NCI-H128 (cell line): ENCODE measurements around the gene SRSF11.

Experiments
- DNase-seq: peaks from one replicate; lab custom pipeline; 2025; ENCODE audit not compliant: unreplicated experiment; lab: John Stamatoyannopoulos, UW

Gene SRSF11

GRCh38 chr1:70220517-70221237 lies 503 bp upstream of the SRSF11 start:
- DNase-seq: no peak

- no peak for DNase-seq
Observed at GRCh38 chr1:70222716-70223235, 1.6 kb downstream of the SRSF11 start.

GRCh38 chr1:70224954-70225353 lies 3.8 kb downstream of the SRSF11 start:
- no peak for DNase-seq

DNA sequence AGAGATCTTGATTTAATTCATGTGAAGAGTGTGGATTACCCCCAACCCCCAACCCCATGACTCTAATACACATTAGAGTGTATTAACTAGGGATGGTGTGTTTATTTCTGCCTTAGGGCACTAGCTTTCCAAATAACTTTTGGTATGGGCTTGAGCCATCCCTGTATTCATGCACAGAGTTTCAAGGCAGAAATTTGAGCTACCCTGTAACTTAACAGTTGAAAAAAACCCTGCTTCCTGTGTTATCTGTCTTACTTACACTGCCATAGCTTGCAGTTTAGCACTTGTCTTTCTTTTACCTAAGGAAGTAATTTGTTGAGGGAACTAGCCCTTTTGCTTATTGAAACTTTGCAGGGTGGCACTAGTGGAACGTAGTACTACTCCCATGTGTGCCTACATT lies 6.3 kb downstream of the SRSF11 start:
- DNase-seq: no peak

GRCh38 chr1:70228670-70229069 lies 7.5 kb downstream of the SRSF11 start:
- DNase-seq: no peak

DNA sequence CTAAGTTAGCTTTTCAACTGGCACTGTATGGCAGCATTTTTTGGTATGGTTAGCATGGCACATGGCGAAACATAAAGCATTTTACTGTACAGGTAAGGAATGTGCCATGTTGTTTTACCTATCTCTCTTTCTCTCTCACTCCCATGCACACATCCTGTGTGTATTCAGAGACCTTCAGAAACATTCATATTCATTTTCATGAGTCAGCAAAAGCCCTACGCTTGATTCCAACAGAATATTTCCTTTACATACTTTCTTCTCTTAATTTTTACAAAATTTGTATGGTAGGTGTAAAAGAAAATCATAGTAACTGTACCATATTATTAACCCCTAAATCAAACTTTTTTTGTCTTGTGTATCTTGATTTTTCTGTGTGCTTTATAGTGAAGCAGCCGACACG lies 10.3 kb downstream of the SRSF11 start:
- DNase-seq: no peak

GRCh38 chr1:70234733-70235132 lies 13.6 kb downstream of the SRSF11 start:
- no peak for DNase-seq

- DNase-seq: no peak
Observed at GRCh38 chr1:70239940-70240339, 18.8 kb downstream of the SRSF11 start.

GRCh38 chr1:70247122-70247521 lies 25.9 kb downstream of the SRSF11 start:
- no peak for DNase-seq

DNA sequence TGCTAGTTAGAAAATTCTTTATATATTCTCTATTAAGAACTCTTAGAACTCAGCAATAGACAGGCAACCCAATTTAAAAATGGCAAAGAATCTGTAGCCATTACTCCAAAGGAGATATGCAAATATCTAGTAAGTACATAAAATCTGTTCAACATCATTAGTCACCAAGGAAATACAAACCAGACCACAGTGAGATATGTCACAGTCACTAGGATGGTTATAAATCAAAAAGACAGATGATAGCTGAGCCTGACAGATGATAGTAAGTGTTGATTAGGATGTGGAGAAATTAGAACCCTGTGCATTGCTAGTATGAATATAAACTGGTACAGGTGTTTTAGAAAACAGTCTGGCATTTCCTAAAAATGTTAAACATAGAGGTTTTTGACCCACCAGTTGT lies 26.6 kb downstream of the SRSF11 start:
- no peak for DNase-seq

DNA sequence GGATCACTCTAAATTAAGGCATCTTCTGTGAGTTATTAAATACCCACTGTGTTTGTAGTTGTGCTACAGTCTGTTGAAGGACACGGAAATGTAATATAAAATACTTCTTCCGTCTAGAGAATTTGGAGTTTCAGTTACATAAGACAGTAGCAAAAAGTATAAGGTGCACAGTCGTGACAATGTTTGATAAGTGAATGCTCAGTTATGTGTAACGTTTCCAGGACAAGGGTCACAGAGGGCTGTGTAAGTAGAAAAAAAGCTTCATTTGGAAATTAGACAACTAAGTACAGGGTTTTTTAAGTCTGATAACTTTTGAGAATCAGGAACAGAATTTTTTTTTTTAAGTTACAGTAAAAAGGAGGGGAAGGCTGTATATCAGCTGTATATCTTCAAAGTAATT lies 27.5 kb downstream of the SRSF11 start:
- no peak for DNase-seq

DNA sequence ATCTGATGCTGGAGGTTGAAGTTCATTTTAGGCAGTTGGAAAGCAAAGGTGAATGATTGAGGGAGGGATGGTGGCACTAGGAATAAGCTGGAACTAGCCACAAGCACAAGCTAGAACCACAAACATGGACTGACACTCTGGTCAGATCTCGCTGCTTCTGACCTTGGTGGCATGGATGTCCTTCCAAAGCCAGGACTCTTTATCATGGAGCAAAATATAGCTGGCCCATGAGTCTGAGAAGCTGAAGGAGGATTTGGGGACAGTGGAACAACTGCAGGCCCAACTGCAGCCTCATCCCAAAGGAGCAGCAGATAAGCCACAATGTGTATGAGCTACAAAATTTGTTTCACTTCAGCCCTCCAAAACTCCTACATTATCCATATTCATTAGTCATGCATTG lies 35.5 kb downstream of the SRSF11 start:
- DNase-seq: no peak

DNA sequence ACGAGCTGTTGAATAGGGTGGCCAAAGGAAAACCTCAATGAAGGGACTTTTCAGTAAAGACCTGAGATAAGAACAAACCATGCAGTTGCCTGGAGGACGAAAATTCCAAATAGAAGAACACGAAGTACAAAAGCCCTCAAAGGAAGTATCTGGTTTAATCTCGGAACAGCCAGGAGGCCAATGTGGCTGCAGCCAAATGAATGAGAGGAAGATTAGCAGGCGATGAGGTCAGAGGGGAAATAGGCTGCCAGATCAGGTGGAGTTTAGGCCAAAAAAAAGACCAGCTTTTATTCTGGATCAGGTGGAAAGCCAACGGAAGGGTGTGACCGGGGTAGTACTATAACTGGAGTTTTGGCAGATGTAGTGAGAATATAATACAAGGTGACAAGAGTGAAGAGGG lies 43.7 kb downstream of the SRSF11 start:
- no peak for DNase-seq

DNA sequence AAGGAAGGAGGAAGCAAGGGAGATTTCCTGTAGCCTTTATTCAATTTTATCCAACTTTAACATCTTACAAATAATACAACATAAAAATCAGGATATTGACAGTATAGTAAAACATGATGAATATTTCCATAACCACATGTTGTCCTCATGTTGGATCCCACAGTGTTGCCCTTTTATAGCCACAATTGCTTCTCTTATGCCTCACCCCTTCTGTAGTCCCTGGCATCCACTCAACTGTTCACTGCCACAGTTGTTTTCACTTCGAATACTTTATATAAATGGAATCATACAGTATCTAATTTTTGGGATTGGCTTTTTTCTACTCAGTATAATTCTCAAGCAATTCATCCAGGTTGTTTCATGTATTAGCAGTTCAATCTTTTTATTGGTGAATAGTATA lies 44.8 kb downstream of the SRSF11 start:
- DNase-seq: no peak

DNA sequence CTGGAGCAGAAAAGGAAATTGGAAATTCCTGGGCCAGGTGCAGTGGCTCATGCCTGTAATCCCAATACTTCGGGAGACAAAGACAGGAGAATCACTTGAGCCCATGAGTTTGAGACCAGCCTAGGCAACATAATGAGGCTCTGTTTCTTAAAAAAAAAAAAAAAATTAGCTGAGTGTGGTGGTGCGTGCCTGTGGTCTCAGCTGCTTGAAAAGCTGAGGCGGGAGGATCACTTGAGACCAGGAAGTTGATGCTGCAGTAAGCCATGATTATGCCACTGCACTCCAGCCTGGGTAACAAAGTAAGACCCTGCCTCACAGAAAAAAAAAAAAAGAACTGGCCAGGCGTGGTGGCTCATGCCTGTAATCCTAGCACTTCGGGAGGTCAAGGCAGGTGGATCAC lies 56.7 kb downstream of the SRSF11 start:
- DNase-seq: no peak

- no peak for DNase-seq
Observed at GRCh38 chr1:70278710-70279109, 57.5 kb downstream of the SRSF11 start.

- no peak for DNase-seq
Observed at GRCh38 chr1:70284366-70284765, 63.2 kb downstream of the SRSF11 start.

DNA sequence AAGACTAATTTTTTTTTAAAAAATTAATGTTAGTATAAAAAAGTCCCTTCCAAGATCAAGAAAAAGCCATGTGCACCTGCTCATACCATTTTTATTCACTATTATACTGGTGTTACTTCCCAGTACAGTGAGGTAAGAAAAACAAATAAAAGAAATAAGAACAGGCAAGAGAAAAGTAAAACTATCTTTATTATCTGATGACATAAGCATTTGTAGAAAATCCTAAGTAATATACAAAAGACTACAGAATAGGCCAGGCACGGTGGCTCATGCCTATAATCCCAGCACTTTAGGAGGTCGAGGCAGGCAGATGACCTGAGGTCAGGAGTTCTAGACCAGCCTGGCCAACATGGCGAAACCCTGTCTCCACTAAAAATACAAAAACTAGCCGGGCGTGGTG lies 65.3 kb downstream of the SRSF11 start:
- no peak for DNase-seq

GRCh38 chr1:70288166-70288565 lies 67.0 kb downstream of the SRSF11 start:
- DNase-seq: no peak

- no peak for DNase-seq
Observed at GRCh38 chr1:70290218-70290617, 69.0 kb downstream of the SRSF11 start.

DNA sequence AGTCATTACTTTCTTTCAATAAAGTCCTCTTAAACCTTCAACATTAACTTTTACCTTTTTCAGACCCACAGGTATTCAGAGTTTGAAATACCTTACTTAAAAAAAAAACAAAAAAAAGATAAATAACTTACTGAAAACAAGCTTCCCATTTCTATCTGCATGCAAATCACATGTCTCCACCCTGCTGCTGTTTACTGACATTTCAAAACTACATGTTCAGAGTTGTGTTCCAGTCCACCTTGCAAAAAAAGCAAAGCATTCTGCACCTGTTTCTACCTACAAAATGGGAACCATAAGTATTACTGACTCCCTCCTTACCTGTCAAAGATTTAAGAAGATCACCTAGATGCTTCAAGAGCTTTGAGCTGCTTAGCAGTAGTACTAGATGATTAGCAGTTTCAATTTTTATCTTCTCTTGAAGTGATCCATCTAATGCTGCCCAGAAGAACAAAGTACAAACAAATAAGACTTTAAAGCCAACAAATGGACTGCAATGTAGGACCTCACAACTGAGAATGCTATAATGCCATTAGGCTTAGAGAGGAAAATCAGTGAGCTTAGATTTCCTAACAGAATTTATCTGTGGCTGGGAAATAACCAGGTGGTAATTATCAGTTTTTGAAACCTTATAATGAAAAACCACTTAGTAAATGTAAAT lies 72.1 kb downstream of the SRSF11 start:
- no peak for DNase-seq

- no peak for DNase-seq
Observed at GRCh38 chr1:70295749-70296148, 74.6 kb downstream of the SRSF11 start.

- DNase-seq: no peak
Observed at GRCh38 chr1:70299472-70299871, 78.3 kb downstream of the SRSF11 start.
